Suppressor macrophage treated with lipopolysaccharide for 1 hour (primary cell): ENCODE results near the gene TMC3.
A peak's percentile ranks its signal among the peaks of the same experiment; 100 is the strongest.
"Not testable (repeated sequence)": the region's sequence is repeated elsewhere in the genome, so short reads cannot be mapped to it uniquely, and the experiment has no call there.

Source experiments
- DNase-seq, 3 donors: peaks; one replicate each; pipeline ENCODE4 v3.0.0-alpha.2; 2020 to 2022

Gene TMC3

DNA sequence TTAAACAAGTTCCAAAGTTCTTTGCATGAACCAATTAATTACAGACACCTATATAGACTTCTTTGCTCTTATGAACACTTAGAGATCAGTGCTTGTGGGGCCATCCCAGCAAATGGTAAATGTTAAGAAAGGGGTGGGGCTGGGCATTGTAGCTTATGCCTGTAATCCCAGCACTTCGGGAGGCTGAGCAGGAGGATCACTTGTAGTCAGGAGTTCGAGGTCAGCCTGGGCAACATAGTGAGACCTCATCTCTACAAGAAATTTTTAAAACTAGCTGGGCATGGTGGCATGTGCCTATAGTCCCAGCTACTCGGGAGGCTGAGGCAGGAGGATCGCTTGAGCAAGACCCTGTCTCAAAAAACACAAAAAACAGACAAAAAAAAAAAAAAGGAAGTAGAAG is 30.6 kb downstream of the TMC3 start:
- DNase-seq: no peak

DNA sequence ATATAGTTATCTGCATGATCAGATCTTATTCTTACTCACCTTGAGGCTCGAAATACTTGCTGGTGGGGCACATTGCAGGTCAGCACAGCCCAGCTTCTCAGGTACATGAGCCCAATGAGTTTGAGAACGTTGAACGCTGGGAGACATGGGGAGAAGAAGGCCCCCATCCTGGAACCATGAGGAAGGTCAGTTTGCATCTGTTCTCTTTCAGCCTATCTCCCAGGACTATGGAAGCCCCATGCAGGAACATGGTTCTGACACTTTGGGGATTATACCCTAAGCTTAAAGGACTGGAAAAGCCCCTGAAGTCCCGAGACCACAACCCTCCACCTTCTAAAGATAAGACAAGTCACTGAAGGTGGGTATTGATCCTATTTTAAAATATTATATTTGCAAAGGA is 32.7 kb downstream of the TMC3 start:
- no peak for DNase-seq

DNA sequence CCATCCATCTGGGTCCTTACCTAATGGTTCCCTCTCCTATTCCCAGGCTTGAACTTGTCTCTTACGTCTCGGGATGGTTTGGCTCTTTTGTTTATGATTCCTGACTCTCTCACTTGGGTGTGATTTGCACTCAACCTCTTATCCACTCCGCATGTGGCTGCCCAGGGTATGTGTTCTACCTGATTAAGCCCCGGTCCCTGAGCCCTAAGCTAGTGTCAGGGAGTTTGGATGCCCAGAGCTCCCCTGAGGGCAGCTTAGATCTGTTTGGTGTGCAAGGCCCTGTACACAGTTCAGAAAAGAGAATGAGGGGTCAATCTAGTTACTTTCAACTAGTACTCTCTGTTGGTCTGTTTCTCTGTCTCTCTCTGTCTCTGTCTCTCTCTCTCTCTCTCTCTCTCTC is 34.2 kb downstream of the TMC3 start:
- DNase-seq: no peak

DNA sequence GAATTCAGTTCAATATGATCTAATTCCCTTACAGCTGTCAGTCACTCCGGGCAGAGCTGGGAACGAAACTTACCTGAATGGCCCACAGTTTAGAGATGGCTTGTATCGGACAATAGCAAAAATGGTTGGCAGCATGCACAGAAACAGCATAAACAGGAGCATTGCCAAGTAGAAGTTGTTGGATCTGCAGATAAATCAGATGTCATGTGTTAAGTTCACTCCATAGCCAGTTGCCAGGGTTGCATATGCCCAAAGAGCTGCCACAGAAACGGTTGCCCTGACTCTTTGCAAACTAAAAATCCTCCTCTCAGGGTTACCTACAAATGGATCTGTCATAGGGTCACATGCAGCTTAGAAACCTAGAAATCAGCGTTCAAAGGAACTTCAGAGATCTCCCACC is 34.7 kb downstream of the TMC3 start:
- no peak for DNase-seq

DNA sequence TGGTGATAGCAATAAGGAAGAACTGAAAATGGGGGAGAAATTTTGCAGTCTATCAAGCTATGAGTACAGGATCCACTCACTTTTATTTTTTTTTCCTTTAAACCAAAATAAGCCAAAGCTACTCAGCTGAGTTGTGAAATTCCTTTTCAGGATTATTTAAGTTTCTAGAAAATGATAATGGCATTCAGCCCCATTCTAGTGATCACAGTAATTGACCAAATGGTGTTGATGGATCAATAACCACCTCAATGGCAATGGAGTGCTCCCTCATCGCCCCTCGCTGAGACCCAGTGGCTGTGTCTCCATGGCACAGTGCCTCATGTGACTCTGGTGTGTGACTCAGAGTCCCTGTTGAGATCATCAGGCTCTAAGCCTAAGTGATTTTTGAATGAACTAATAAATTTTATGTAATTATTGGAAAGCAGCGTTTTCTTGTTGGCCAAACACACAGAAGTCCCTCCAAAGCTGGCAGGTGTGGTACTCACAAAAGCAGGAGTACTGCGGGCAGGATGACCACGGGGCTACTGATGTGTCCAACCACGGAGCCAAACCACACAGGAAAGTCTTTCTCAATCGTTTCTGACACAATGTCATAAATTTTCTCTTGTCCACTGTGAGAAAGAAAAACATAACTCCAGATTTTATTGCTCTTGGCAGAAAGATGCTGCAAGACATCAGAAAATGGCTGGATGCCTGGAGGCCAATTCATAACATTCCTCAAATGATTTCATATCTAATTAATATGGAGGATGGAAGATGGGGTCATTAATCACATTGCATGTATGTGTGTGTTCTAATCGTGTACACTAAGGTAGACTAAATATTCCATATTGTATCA is 35.6 kb downstream of the TMC3 start:
- peak; percentile 57 to 73 (median 62) for DNase-seq

DNA sequence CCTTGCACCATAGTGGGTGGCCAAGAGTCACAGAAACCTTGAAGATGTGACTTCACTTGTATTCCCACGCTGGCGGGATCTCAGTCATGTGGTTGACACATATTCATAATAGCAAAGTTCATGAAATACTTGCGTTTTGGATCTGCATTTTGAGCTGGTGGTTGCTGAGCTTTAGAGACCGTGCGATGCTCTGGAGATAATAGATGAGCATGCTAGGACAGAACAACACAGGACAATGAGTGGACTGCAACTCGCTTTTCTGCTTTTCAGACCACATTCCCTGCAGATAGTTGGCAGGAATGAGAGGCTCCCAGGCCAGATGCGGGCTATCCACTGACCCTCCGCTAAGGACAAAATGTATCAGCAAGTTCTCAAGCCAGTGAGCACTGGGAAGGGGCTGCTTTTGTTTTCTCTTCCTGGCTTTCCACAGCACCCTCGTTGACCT is 36.3 kb downstream of the TMC3 start:
- DNase-seq: peak in 1 of 3 donors; percentile 23

DNA sequence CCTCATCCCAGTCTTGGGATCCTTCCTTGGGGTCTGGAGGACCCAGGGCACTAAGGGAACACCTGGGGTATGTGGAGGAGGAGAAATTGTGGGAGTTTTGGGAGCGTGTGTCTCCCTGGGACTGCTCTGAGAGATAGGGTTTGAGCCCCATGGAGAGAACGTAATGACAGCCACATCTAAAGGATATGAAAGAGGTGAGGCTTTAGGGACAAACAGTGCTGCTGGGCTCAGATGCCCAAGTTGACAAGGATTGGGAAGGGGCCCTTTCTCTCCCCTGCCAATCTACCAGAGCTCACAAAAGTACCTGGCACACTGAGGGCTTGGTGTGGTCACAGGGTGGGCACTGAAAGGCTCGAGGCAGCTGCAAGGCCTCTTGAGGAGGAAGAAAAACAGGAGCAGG is 36.8 kb downstream of the TMC3 start:
- DNase-seq: no peak

DNA sequence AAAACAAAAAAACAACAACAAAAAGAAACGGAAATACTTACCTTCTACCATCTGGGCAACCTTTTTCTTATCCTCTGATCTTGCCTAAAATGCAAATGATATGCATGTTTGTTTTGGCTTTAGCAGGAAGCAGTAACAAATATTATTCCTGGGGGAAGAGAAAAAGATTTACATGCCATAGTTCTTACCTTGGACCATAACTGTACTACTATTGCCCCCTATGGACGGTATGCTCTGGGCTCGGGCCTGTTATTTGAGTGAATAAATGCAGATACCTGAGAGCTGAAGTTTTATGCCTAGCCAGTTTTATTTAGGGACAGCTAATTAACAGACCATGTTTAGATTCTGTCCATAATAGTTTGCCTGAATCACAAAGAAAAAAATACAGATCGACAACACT is 37.4 kb downstream of the TMC3 start:
- DNase-seq: peak; percentile 31 to 51 (median 36)

DNA sequence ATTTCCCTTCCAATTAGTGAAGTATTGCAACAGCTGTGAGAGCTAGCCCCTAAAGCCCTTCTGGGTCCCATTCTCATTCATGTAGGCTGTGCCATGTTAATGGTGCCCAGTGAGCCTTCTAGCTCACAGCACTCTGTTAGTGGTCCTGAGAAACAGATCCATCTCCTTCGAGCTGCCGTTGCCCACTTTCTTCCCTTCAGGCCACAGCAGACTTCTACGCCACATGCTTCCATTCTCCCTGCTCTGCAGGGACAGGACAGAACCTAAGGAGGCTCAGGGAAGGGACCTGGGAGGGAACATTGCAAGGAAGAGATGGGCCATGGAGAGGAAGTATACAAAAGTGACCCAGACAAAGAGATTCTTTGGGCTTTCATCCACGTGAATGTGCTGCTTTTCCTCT is 38.4 kb downstream of the TMC3 start:
- no peak for DNase-seq

DNA sequence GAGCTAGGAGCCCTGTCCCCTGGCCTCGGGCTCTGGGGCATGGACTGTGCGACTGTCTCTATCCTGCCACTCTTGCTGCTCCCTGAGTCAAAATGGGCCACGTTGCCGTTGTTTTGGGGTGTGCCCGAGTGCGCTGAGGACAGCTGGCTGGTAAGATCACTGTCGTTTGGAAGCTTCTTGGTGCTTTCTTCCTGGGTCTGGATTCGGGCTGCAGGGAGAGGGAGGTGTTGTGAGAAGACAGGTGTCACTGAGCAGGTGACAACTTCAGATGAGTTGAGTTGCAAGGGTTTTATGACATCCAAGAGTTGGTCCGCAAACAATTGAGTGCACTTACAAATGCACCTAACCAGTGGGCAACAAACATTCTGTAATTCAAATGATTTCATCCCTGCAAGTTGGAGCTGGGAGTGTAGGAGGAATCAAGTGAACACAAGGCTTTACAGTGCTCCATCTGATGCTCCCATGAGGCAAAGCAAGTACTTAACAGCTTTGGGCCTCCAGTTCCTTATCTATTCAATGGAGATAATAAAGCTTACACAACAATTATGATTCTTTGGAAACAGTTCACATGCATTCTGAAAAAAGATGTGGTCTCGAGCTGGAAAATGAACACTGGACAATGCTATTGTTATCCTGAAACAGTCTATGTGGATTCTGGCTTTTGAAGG is 39.1 kb downstream of the TMC3 start:
- DNase-seq: no peak

DNA sequence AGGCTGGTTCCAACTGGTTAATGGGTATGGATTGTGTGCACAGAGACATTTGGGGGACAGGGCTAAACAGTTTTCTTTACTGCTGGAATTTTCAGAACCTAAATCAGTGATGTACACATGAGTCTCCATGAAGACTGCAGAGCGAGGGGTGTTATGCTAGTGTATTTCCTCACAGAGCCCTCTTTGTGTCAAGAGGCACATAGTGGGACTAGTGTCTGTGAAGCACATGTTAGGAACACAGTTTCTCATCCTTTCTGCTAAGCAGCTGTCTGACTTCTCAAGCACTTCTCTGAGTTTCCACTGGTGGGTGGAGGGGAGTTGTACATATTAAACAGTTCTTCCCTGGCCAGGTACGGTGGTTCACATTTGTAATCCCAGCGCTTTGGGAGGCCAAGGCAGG is 40.6 kb downstream of the TMC3 start:
- DNase-seq: no peak

DNA sequence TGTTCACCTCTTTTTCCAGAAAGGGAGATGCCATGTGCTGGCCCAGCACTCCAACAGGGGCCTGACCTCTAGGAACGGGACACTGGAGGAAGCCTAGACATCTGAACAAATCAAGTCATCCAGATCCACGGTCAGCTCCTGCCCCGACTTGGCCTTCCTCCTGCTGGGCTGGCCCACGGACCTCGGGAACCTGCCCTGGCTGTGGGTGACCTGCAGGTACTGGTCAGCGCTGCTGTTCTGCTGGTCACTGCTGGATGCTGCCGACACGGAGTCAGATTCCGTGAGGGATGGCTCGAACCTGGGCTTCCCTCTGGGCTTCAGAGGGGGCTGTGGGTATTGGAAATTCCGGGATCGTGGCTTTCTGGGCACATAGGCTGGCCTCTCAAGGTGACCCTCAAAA is 41.7 kb downstream of the TMC3 start:
- no peak for DNase-seq

DNA sequence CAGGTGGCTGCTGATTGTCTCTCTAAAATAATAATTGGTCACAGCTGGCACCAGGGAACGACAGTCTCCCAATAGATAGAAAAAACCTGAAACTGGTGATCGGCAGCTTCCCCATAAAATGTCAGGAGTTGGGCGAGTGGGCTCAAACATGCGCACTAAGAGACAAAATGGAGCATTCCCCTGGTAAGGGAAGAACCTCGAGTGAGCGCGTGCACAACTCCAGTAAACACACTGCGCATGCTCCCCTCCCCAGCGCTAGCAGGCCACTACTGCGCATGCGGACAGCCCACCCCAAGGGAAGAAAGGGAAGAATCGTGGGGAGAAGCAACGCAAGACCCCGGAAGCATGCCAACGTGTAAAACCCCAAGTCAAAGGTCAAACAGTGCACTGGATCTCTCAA is 42.4 kb downstream of the TMC3 start:
- DNase-seq: no peak

DNA sequence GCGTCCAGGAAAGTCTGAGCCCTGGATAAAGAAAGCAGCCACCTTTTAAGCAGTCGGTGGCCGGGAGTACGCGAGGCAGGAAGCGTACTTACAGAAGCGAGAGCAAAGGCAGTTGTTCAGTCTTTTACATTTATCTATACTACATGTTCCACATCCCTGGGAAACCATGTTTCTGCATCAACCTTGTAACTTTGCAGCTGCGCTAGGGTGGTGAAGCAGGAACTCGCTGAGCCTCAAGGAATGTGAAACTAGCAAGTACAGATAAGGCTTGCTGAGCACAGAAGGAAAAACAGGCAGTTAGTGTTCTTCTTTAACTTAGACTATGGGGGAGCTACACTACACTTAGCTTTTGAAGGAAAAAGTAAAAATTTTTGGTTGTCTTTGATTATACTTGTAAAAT is 42.9 kb downstream of the TMC3 start:
- DNase-seq: not testable (repeated sequence)

DNA sequence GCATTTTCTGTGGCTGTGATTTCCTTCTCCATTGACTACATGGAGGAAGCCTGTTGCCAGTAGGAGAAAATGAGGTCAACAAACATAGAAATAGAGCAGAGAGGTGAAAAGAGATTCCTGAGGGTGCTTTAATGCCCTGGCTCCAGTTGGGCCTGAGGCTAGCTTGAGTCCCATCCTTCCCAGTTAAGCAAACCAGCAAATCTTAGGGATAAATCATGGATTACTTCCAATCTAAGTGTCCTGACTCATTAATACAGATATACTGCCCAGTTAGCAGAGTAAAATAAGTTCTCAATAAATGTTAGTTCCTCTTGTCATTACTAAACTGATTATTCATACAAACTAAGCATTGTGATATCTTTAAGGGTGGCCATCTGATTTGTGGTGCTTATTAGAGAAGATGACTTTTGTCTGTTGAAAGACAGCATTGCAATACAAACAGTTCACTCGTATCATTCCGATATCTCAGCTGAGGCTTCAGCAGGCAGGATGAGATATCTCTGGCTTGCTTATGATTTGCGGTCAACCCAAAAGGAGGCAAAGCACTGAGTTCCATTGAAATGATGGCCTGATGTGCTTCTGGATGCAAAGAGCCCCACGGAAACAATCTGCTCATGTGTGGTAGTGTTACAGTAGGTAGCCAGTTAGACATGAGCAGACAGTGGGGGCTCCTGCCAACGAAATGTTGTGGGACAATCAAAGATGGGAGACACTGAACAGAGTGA is 43.5 kb downstream of the TMC3 start:
- DNase-seq: peak in 2 of 3 donors; percentile 18 to 25

DNA sequence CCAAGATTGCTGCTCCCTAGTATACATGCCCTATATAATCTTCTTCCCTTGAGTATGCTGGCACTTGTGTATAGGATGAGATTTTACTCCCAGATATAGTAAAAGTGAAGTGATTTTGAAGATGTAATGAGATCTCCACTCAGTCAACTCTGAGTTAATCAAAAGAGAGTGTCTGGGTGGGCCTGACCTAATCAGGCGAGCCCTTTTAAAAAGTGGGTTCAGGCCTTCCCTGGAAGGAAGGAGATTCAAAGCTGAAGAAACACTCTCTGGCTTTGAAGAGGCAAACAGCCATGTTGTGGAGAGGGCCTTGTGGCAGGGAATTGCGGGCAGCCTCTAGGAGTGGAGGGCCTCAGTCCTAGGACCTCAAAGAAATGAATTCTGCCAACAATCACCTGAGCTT is 44.6 kb downstream of the TMC3 start:
- DNase-seq: no peak

DNA sequence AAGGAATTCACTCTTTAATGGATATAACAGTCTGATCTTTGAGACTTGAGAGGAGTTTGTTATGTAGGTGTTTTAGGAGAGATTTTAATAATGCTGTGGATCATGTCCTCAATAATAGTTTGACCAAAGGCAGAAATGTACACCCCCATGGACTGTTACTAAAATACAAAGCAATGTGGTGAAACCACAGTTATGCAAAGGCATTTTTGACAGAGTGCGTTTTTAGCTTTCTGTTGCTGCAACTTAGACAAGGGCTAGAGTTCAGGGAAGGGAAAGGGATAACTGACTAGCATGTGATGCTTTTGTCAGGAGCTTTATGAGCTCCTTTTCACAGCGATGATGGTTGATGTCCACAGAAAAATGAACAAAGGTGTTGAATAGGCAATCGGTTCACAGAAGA is 46.5 kb downstream of the TMC3 start:
- no peak for DNase-seq

DNA sequence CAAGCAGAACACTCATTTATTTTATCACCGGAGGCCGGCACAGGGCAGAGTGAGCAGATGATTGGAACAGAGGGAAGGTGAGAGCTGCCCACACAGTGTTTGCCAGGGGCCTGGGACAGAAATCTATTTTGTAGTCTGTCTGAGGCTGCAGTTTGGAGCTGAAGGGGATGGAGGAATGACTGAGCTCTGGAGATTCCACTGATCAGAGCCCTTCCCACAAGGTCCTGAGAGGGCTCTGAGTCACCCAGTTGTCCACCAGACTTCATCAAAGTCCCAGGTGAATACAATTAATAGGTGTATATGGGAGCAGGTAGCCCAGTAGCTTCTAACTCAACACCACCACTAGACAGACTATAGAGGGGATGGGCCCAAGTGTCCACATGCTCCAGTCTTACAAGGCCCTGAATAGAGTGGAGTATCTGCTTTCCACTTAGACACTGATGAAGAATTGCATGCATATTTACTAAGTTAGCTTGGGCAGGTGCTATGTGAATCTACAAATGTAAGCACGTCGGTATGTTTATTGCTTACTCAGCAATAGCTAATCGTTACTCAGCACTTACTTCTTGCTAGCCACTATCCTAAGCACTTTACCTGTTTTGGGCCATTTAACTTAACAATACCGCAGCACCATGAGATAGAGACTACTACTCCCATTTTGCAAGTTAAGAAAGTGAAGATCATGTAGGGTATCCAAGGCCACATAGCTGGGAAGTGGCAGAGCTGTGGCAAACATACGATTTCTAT is 47.4 kb downstream of the TMC3 start:
- DNase-seq: no peak

DNA sequence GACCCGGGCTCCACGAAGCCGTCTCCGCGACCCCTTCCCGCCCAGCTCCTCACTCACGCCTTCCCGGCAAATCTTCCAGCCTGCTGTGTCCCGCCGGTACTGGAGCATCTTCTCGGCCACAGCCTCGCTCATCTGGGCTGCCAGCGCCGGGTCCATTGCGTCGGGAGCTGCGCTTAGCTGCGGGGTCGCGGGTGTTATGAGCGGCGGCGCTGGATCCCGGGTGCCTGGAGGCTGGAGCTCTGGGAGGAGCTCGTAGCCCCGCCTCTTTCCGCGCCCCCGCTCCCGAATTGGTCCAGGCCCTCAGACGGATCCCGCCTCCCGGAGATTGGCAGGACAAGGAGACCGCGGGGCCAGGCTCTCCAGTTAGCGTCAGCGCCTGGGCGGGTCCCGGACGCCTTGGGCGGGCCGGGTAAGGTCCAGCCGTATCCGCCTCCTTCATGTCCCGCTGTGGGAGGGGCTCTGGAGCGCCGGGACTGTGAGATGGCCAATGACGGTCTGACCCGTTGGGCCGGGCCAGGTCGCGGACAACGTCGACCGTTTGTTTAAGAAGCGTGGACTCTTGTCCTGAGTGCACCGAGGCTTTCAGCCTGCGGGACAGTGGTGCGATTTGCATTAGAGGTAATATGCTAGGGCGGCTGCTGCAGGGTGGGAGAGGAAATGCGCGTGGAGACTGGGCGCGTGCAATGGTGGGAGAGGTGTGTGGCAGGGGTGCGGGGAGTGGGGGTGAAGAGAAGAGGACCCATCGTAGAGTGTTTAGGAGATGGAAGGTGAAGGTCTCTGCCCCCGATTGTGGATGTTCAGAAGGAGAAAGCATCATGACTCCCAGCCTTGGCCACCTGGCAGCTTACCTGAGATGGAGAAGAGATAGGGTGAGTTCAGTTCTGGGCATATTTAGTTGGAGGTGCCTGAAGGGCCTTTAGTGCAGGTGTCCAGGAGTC is 49.8 kb downstream of the TMC3 start, which contains the start of gene STARD5:
STARD5 (minus strand) TSS at position 198 of the 938 bp plus-strand sequence; CDS start at position 156, 42 bp downstream.
- DNase-seq: peak; percentile 99 to 100 (median 100)

DNA sequence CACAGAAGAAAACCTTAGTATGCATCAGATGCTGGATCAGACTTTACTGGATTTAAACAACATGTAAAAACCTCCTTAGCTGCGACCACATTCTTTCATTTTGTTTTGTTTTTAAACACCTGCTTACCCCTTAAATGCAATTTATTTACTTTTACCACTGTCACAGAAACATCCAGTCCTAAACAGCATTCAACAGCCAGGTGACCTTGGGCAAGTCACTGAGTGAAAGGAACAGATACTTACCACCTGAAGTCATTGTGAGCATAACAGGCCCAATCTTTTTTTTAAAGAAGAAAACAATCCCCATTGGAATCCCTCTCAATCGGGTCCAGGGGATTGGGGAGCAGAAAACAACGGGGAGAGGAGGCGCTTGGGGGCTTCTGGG is 50.5 kb downstream of the TMC3 start:
- DNase-seq: no peak

DNA sequence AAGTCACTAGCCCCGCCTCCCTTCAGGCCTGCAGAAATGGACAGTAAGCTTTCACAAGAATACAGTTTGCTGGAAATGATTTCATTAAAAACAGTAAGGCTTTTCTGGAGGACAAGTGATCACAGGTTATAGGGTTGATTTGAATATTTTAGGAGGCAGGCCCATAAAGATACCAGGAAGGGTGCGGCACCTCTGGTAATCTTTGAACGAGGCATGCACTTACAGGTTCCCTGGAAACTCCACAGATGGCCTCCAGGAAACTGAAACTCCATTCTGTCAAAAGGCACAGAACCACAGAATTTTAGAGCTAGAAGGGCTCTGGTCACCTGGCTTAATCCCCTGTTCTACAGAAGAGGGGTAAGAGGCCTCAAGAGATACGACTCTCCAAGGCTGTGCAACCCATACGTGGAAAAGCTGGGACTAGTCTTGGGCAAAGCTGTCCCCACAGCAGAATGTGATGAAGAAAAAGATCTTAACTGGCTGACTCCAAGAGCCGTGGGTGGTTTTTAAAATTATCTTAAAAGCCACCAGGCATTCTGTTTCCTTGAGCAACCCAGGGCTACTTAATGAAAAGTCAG is 51.2 kb downstream of the TMC3 start:
- peak in 2 of 3 donors; percentile 35 to 42 for DNase-seq
